Tibial artery (tissue), 4 donors: Measurements from ENCODE around the gene MGAT5B.

ENCODE experiments used
- DNase-seq, 2 donors: peaks; one replicate each; pipeline ENCODE4 v3.0.0-alpha.2; 2019
- H3K27ac ChIP-seq, 2 donors: fragments of 200-600 bp; sonication (generic) in 1 of 2; 1 replicate in 1 of 2; 2 replicates in 1 of 2; pipeline ENCODE4 v1.5.1; 2018 to 2019; ENCODE audit warnings: mild to moderate bottlenecking in 1 of 2
- H3K27me3 ChIP-seq, 2 donors: fragments of 200-600 bp; sonication (generic) in 1 of 2; one replicate each; pipeline versions ENCODE4 v1.5.1 to v1.6.0; 2016 to 2019
- H3K36me3 ChIP-seq, 3 donors: fragments of 200-600 bp; sonication (generic) in 2 of 3; one replicate each; pipeline ENCODE4 v1.5.1; 2016 to 2019; ENCODE audit warnings: mild to moderate bottlenecking in 2 of 3
- H3K4me1 ChIP-seq, 4 donors: fragments of 200-600 bp; sonication (generic) in 2 of 4; 1 replicate in 3 of 4; 2 replicates in 1 of 4; pipeline ENCODE4 v1.5.1; 2016 to 2019
- H3K4me3 ChIP-seq, 2 donors: fragments of 200-600 bp; sonication (generic) in 1 of 2; 1 replicate in 1 of 2; 2 replicates in 1 of 2; pipeline ENCODE4 v1.5.1; 2018 to 2019; ENCODE audit warnings: mild to moderate bottlenecking in 2 of 2
- H3K9me3 ChIP-seq, 3 donors: fragments of 200-600 bp; sonication (generic) in 1 of 3; one replicate each; pipeline ENCODE4 v1.5.1; 2016 to 2019
- intact Hi-C: fragments of 100-400 bp; cut with DNase I; formaldehyde crosslinking; loops from one replicate; pipeline ENCODE4 v1.15.0; 2023; ENCODE audit warnings: low total_unique reads
- TF ChIP-seq, protein P1 (sequence below), 2 experiments: fragments of 200-600 bp in 1 of 2; fragments of 450-650 bp in 1 of 2; IDR thresholded peaks; one replicate each; pipeline ENCODE4 v1.5.1; 2017 to 2019; ENCODE audit warnings: antibody characterized with exemption in 2 of 2, mild to moderate bottlenecking in 1 of 2, moderate library complexity in 1 of 2

MGAT5B gene

DNA sequence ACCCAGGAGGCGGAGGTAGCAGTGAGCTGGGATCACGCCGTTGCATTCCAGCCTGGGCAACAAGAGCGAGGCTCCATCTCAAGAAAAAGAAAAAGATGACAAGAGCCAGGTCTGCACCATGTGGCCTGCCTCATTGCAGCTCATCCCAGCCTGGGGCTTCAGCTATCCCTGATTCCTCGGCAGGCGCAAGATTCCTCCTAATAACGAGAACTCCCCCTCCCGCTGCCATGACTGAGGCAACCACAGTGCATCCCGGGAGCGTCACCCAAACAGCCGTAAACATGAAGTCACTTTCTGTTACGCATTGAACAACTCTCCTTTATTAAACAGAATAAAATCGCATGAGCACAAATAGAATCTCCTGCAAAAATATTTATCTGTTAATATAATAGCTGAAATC, 120.6 kb downstream of the MGAT5B start:
- H3K27me3 ChIP-seq: peaks cover 0 to 50% of the 10 kb centered on the region in 2 donors
- no peaks in the 10 kb centered on the region for H3K9me3 ChIP-seq
- H3K27ac ChIP-seq: no peak overlapping the region
- intact Hi-C loops: no loop called here
- no peak overlapping the region for H3K4me3 ChIP-seq
- DNase-seq: no peak
- no peaks in the 10 kb centered on the region for H3K4me1 ChIP-seq
- H3K36me3 ChIP-seq: no peaks in the 10 kb centered on the region
- TF ChIP-seq, protein P1, sequence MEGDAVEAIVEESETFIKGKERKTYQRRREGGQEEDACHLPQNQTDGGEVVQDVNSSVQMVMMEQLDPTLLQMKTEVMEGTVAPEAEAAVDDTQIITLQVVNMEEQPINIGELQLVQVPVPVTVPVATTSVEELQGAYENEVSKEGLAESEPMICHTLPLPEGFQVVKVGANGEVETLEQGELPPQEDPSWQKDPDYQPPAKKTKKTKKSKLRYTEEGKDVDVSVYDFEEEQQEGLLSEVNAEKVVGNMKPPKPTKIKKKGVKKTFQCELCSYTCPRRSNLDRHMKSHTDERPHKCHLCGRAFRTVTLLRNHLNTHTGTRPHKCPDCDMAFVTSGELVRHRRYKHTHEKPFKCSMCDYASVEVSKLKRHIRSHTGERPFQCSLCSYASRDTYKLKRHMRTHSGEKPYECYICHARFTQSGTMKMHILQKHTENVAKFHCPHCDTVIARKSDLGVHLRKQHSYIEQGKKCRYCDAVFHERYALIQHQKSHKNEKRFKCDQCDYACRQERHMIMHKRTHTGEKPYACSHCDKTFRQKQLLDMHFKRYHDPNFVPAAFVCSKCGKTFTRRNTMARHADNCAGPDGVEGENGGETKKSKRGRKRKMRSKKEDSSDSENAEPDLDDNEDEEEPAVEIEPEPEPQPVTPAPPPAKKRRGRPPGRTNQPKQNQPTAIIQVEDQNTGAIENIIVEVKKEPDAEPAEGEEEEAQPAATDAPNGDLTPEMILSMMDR (IDR thresholded peaks at IDR 0.05): no peak

DNA sequence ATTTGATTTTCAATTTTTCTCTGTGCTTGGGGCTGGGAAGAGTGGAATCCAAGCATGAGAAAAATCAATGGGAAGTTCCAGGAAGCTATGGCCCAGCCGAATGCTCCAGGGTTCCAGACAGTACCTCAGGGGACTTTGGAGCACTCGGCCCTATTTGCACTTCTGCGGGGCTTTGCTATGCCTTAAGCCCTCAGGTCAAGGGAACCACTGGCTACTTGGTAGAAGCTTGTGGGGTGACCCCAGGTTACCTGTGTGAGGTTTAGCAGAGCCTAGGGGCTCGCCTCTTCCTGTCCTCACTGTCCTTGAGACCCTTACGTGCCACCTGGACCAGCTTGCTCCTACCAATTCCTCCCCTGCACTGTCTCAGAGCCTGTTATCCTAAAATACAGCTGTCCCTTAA, 121.3 kb downstream of the MGAT5B start:
- TF ChIP-seq, protein P1 (IDR thresholded peaks at IDR 0.05): no peak
- Histone ChIP-seq H3K36me3 (no peaks in the 10 kb centered on the region), H3K4me1 (no peaks in the 10 kb centered on the region), H3K27ac (no peak overlapping the region), H3K9me3 (no peaks in the 10 kb centered on the region), H3K4me3 (no peak overlapping the region), H3K27me3 (peaks cover 0 to 50% of the 10 kb centered on the region in 2 donors)
- DNase-seq: no peak
- intact Hi-C loops: no loop called here

DNA sequence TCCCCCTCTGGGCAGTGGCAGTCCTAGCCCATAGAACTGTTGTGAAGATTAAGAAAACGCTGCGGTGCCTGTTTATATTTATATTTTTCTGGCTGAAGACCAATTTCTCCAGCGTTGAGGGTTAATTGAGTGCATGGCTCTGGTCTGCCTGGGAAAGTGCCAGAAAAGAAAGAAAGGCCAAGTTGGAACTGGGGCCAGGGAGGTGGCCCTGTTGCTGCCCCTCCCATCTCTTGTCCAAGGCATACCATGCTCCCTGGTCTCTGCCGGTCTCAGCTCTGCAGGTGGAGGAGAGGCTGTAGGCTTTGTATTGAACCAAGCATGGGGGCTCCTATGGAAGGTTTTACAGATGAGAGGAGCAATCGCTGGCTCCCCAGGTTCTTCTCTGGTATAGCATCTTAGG, 124.7 kb downstream of the MGAT5B start:
- H3K4me1 ChIP-seq: no peaks in the 10 kb centered on the region
- H3K36me3 ChIP-seq: no peaks in the 10 kb centered on the region
- H3K9me3 ChIP-seq: no peaks in the 10 kb centered on the region
- H3K27me3 ChIP-seq: peaks cover 0 to 57% of the 10 kb centered on the region in 2 donors
- DNase-seq: no peak
- TF ChIP-seq, protein P1 (IDR thresholded peaks at IDR 0.05): no peak
- H3K4me3 ChIP-seq: no peak overlapping the region
- no peak overlapping the region for H3K27ac ChIP-seq
- intact Hi-C loops: no loop called here

DNA sequence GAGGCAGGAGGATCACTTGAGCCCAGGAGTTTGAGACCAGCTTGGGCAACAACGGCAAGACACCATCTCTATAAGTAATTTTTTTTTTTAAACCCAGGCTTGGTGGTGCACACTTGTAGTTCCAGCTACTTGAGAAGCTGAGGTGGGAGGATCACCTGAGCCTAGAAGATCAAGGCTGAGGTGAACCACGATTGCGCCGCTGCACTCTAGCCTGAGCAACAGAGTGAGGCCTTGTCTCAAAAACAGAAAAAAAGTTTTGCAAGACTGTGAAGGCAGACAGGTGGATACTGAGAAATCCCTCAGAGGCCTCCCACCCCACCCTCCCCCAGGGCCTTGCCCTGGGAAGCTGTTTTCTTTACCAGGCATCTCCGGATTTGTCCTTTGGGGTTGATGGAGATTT, 125.4 kb downstream of the MGAT5B start:
- no peak overlapping the region for H3K27ac ChIP-seq
- TF ChIP-seq, protein P1 (IDR thresholded peaks at IDR 0.05): no peak
- no peaks in the 10 kb centered on the region for H3K4me1 ChIP-seq
- no peaks in the 10 kb centered on the region for H3K9me3 ChIP-seq
- no peak overlapping the region for H3K4me3 ChIP-seq
- H3K27me3 ChIP-seq: peaks cover 0 to 63% of the 10 kb centered on the region in 2 donors
- no peaks in the 10 kb centered on the region for H3K36me3 ChIP-seq
- DNase-seq: no peak
- intact Hi-C loops: no loop called here

DNA sequence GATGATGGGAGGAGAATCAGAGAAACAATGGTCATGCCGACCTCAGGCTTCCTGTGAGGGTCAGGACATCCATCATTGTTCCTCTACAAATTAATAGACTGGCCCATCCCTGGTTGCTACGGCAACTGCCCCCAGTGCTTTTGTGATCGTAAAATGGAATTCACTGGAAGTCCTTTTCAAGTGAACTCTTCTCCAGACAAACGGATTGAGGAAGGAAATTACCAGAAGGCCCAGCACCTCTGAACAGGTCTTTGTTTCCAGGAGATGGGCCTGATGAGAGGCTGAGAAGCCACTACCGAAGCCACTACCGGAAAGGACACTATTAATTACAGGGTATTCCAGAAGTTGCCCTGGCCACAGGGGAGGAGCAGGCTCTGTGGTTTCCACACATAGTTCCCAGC, 126.0 kb downstream of the MGAT5B start:
- no peaks in the 10 kb centered on the region for H3K4me1 ChIP-seq
- peaks cover 0 to 68% of the 10 kb centered on the region in 2 donors for H3K27me3 ChIP-seq
- TF ChIP-seq, protein P1 (IDR thresholded peaks at IDR 0.05): no peak
- no peak overlapping the region for H3K4me3 ChIP-seq
- no peaks in the 10 kb centered on the region for H3K9me3 ChIP-seq
- H3K27ac ChIP-seq: no peak overlapping the region
- H3K36me3 ChIP-seq: no peaks in the 10 kb centered on the region
- no peak for DNase-seq
- intact Hi-C loops: no loop called here
